Cardiac fibroblast (primary cell): ENCODE data around the gene TLL1.

ENCODE experiments used
- DNase-seq, 2 donors: peaks; one replicate each; pipeline versions ENCODE4 v3.0.0 to v3.0.0-alpha.2; 2010; ENCODE audit warnings: low read depth in 2 of 2
- H3K4me3 ChIP-seq, 2 donors: replicated peaks in 1 of 2; 1 replicate in 1 of 2; 2 replicates in 1 of 2; pipeline ENCODE4 v1.5.1; 2011; ENCODE audit warnings: low read depth in 2 of 2, low read length in 2 of 2, mild to moderate bottlenecking in 2 of 2, moderate library complexity in 1 of 2
- TF ChIP-seq, protein P1 (sequence below): IDR thresholded peaks from one replicate; pipeline ENCODE4 v1.5.1; 2011; ENCODE audit warnings: low read depth, mild to moderate bottlenecking, low read length, inconsistent platforms

Gene TLL1

GRCh38 chr4:165965503-165965902 lies 92.5 kb downstream of the TLL1 start:
- TF ChIP-seq, protein P1, sequence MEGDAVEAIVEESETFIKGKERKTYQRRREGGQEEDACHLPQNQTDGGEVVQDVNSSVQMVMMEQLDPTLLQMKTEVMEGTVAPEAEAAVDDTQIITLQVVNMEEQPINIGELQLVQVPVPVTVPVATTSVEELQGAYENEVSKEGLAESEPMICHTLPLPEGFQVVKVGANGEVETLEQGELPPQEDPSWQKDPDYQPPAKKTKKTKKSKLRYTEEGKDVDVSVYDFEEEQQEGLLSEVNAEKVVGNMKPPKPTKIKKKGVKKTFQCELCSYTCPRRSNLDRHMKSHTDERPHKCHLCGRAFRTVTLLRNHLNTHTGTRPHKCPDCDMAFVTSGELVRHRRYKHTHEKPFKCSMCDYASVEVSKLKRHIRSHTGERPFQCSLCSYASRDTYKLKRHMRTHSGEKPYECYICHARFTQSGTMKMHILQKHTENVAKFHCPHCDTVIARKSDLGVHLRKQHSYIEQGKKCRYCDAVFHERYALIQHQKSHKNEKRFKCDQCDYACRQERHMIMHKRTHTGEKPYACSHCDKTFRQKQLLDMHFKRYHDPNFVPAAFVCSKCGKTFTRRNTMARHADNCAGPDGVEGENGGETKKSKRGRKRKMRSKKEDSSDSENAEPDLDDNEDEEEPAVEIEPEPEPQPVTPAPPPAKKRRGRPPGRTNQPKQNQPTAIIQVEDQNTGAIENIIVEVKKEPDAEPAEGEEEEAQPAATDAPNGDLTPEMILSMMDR: no peak
- no peak overlapping the region for H3K4me3 ChIP-seq
- peak in 1 of 2 donors; percentile 21 for DNase-seq

GRCh38 chr4:165966833-165967232 lies 93.8 kb downstream of the TLL1 start:
- TF ChIP-seq, protein P1: no peak
- no peak for DNase-seq
- H3K4me3 ChIP-seq: no peak overlapping the region

DNA sequence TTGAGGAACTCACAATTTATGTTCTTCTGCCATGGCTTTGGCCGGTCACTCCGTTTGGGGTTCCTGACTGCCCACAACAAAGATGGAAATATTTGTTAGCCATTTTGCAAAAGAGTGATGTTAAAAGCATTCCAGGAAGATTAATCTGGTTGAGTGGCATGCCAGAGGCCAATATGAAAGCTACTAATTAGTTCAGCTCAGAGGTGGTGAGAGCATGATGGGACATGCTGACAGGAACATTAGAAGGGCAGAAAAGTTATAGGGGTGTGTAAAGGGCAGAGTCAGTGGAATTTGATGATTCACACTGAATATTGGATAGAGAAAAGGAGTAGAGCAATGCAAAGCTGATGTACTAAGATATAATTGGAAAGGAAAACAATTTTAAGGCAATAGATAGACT lies 94.4 kb downstream of the TLL1 start:
- TF ChIP-seq, protein P1: no peak
- no peak overlapping the region for H3K4me3 ChIP-seq
- no peak for DNase-seq

DNA sequence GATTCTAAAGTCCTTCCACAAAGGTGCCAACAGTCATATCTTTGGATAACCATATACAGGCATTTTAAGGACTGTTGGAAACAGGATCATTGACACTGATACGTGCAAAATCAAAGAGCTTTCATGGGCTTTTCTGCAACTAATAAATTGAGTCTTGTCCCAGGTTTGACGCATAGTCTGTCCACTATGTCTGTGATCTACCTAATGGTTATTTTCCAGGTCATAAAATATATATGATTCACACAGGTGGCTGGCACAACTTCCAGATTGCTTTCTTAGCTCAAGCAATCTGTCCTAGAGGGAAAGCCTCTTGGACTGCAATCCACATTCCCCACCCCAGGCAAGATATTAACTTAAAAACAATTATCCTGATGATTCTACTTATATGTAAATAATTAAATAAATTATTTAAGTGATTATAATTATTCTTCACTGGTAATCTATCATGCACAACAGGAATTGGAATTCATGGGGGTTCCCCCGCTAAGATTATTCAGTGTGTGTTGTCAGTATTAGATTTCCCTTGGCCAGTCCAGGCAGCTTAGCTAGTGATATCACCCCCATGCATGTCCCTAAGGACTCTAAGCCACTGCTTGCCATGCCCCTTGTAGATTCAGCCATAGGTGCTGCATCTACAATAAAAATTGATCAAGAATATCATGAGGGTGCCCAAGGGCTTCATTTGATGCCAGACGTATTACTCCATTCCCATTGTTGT lies 97.8 kb downstream of the TLL1 start:
- DNase-seq: no peak
- H3K4me3 ChIP-seq: no peak overlapping the region
- TF ChIP-seq, protein P1: no peak

GRCh38 chr4:165971446-165971845 lies 98.4 kb downstream of the TLL1 start:
- DNase-seq: no peak
- no peak overlapping the region for H3K4me3 ChIP-seq

GRCh38 chr4:165971933-165972332 lies 98.9 kb downstream of the TLL1 start:
- TF ChIP-seq, protein P1: no peak
- H3K4me3 ChIP-seq: no peak overlapping the region
- peak in 1 of 2 donors; percentile 36 for DNase-seq

More at GRCh38 chr4:165971446-165971845, 98.4 kb downstream of the TLL1 start:
- TF ChIP-seq, protein P1: no peak

DNA sequence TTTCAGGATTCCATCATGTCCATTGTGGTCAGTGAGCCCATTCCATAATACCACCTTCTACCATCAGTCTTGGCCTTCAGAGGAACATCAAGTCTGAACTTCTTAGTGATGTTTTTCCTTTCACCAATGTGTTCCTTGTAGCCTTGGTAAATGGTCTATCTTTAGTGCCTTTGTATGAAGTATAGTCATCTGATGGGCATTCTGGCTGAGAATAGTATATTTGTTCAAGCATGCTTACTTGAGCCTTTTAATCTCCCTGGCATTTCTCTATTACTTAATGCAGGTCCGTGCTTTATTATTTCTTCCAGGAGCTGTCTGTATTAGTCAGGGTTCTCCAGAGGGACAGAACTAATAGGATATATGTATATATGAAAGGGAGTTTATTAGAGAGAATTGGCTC lies 99.7 kb downstream of the TLL1 start:
- TF ChIP-seq, protein P1: no peak
- no peak overlapping the region for H3K4me3 ChIP-seq
- DNase-seq: no peak
